WTC11 (cell line): ENCODE measurements around the gene PLEKHH2. TPM values are rescaled to one million over a fixed set of nuclear protein-coding genes. Genes with fewer than 3 reads are reported as not detected.

Experiments
- ATAC-seq: fragments of 200-7000 bp; cut with Tn5 transposase; 2 replicates; pipeline ENCODE4 v1.10.0; 2021; ENCODE audit warnings: mild to moderate bottlenecking, moderate library complexity
- CTCF ChIA-PET: fragments of 300-600 bp; sonication (Branson Sonifier 250); formaldehyde crosslinking; loops from one replicate; lab custom pipeline; 2021; ENCODE audit warnings: antibody characterized with exemption; lab: Charles Lee
- POLR2A ChIA-PET: fragments of 350-600 bp; sonication (Branson Sonifier 250); formaldehyde crosslinking; loops from one replicate; lab custom pipeline; 2021; ENCODE audit warnings: antibody characterized with exemption; lab: Charles Lee
- DNase-seq: peaks from one replicate; pipeline ENCODE4 v3.0.0; 2021; ENCODE audit warnings: low spot score
- H3K27ac Mint-ChIP-seq: 2 replicates; pipeline ENCODE4 v1.8.0; 2021; ENCODE audit warnings: mixed read lengths
- H3K27me3 Mint-ChIP-seq: 2 replicates; pipeline ENCODE4 v1.8.0; 2021; ENCODE audit warnings: low read depth, mild to moderate bottlenecking, moderate library complexity, mixed read lengths
- H3K36me3 Mint-ChIP-seq: 2 replicates; pipeline ENCODE4 v1.8.0; 2021; ENCODE audit warnings: mixed read lengths
- H3K4me1 Mint-ChIP-seq: 2 replicates; pipeline ENCODE4 v1.8.0; 2022; ENCODE audit warnings: mixed read lengths
- H3K4me3 Mint-ChIP-seq: 2 replicates; pipeline ENCODE4 v1.8.0; 2021; ENCODE audit warnings: mild to moderate bottlenecking, moderate library complexity, mixed read lengths
- H3K9me3 Mint-ChIP-seq: 2 replicates; pipeline ENCODE4 v1.8.0; 2021; ENCODE audit warnings: mixed read lengths
- AFF4 ChIP-seq: sonication (generic); formaldehyde crosslinking; IDR thresholded peaks from 2 replicates; pipeline ENCODE4 v1.8.1; 2023; ENCODE audit warnings: mild to moderate bottlenecking, missing genetic modification reagents, borderline replicate concordance
- AR ChIP-seq: fragments of 250-450 bp; sonication (Bioruptor Pico); IDR thresholded peaks from 2 replicates; pipeline ENCODE4 v1.9.0; 2021; ENCODE audit warnings: mild to moderate bottlenecking
- ARID4B ChIP-seq: sonication (generic); formaldehyde crosslinking; IDR thresholded peaks from 2 replicates; pipeline ENCODE4 v1.8.0; 2023; ENCODE audit warnings: missing genetic modification reagents, mild to moderate bottlenecking, borderline replicate concordance
- E2F4 ChIP-seq: sonication (generic); formaldehyde crosslinking; IDR thresholded peaks from 2 replicates; pipeline ENCODE4 v1.8.1; 2022; ENCODE audit warnings: low read depth, mild to moderate bottlenecking, moderate library complexity, missing genetic modification reagents, borderline replicate concordance
- E2F5 ChIP-seq: sonication (generic); formaldehyde crosslinking; IDR thresholded peaks from 2 replicates; pipeline ENCODE4 v1.8.1; 2022; ENCODE audit warnings: mild to moderate bottlenecking, moderate library complexity, missing genetic modification reagents
- ELF4 ChIP-seq: sonication (generic); formaldehyde crosslinking; IDR thresholded peaks from 2 replicates; pipeline ENCODE4 v1.8.1; 2022; ENCODE audit warnings: low read depth, mild to moderate bottlenecking, moderate library complexity, missing genetic modification reagents
- GABPB1 ChIP-seq: sonication (generic); formaldehyde crosslinking; IDR thresholded peaks from 2 replicates; pipeline ENCODE4 v1.8.1; 2023; ENCODE audit warnings: mild to moderate bottlenecking, missing genetic modification reagents
- JAZF1 ChIP-seq: fragments of 250-450 bp; sonication (Bioruptor Pico); IDR thresholded peaks from 2 replicates; pipeline ENCODE4 v1.9.0; 2021; ENCODE audit warnings: moderate library complexity, mild to moderate bottlenecking, inconsistent platforms
- MLX ChIP-seq: sonication (generic); formaldehyde crosslinking; IDR thresholded peaks from 2 replicates; pipeline ENCODE4 v1.8.1; 2023; ENCODE audit warnings: mild to moderate bottlenecking, missing genetic modification reagents, moderate library complexity
- MXD4 ChIP-seq: fragments of 250-450 bp; sonication (Bioruptor Pico); IDR thresholded peaks from 2 replicates; pipeline ENCODE4 v1.8.0; 2021; ENCODE audit warnings: mild to moderate bottlenecking, moderate library complexity, borderline replicate concordance
- NR2C2 ChIP-seq: sonication (generic); formaldehyde crosslinking; IDR thresholded peaks from 2 replicates; pipeline ENCODE4 v1.8.0; 2022; ENCODE audit warnings: mild to moderate bottlenecking, missing genetic modification reagents
- OVOL2 ChIP-seq: fragments of 250-450 bp; sonication (Bioruptor Pico); IDR thresholded peaks from 2 replicates; pipeline ENCODE4 v1.9.0; 2021; ENCODE audit warnings: mild to moderate bottlenecking, borderline replicate concordance
- PREB ChIP-seq: sonication (generic); formaldehyde crosslinking; IDR thresholded peaks from 2 replicates; pipeline ENCODE4 v1.8.1; 2022; ENCODE audit warnings: mild to moderate bottlenecking, missing genetic modification reagents, moderate library complexity, borderline replicate concordance
- PRRX2 ChIP-seq: fragments of 250-450 bp; sonication (Bioruptor Pico); IDR thresholded peaks from 2 replicates; pipeline ENCODE4 v1.8.0; 2021; ENCODE audit warnings: mild to moderate bottlenecking
- ZNF121 ChIP-seq: sonication (generic); formaldehyde crosslinking; IDR thresholded peaks from 2 replicates; pipeline ENCODE4 v1.8.0; 2023; ENCODE audit warnings: missing genetic modification reagents
- ZNF138 ChIP-seq: sonication (generic); formaldehyde crosslinking; conservative IDR thresholded peaks from 2 replicates; pipeline ENCODE4 v1.8.1; 2022; ENCODE audit warnings: mild to moderate bottlenecking, moderate library complexity, missing genetic modification reagents
- ZNF232 ChIP-seq: sonication (generic); formaldehyde crosslinking; IDR thresholded peaks from 2 replicates; pipeline ENCODE4 v1.8.0; 2022; ENCODE audit warnings: mild to moderate bottlenecking, missing genetic modification reagents
- ZNF396 ChIP-seq: fragments of 250-450 bp; sonication (Bioruptor Pico); IDR thresholded peaks from 2 replicates; pipeline ENCODE4 v1.8.0; 2021; ENCODE audit warnings: mild to moderate bottlenecking, moderate library complexity, borderline replicate concordance
- total RNA-seq: library from RNA; stranded (reverse); gene quantifications from 3 replicates; pipeline ENCODE4 v1.2.3, GENCODE V29; 2021

PLEKHH2 gene
- total RNA-seq, 1 experiment from 2014 or later, result 5.8 TPM

GRCh38 chr2:43812006-43812405, 174.9 kb downstream of the PLEKHH2 start:
- ChIA-PET CTCF (no interaction called here), POLR2A (no interaction called here)
- no peak overlapping the region for H3K27ac Mint-ChIP-seq
- H3K4me3 Mint-ChIP-seq, result no peak overlapping the region
- H3K36me3 Mint-ChIP-seq, result no peaks in the 10 kb centered on the region
- no peaks in the 10 kb centered on the region for H3K27me3 Mint-ChIP-seq
- DNase-seq (no peak), ATAC-seq (no peak)
- no peak for TF ChIP-seq NR2C2 (CRISPR knock-in tag)
- TF ChIP-seq ELF4, result no peak
- no peaks in the 10 kb centered on the region; the same call in 1 of the 2 replicates for H3K9me3 Mint-ChIP-seq
- H3K4me1 Mint-ChIP-seq, result no peaks in the 10 kb centered on the region

- no peak for ATAC-seq
- CTCF ChIA-PET, result no interaction called here
- Mint-ChIP-seq H3K4me1 (no peaks in the 10 kb centered on the region), H3K9me3 (no peaks in the 10 kb centered on the region; the same call in 1 of the 2 replicates), H3K27me3 (no peaks in the 10 kb centered on the region), H3K4me3 (no peak overlapping the region), H3K27ac (no peak overlapping the region), H3K36me3 (no peaks in the 10 kb centered on the region)
- TF ChIP-seq E2F4 (no peak), ARID4B (no peak), MXD4 (CRISPR knock-in tag) (no peak), ZNF121 (CRISPR knock-in tag) (no peak), OVOL2 (no peak), JAZF1 (no peak), MLX (CRISPR knock-in tag) (no peak), AFF4 (CRISPR knock-in tag) (no peak), ZNF396 (CRISPR knock-in tag) (no peak), GABPB1 (CRISPR knock-in tag) (no peak), ZNF232 (CRISPR knock-in tag) (no peak)
- POLR2A ChIA-PET, result no interaction called here
- DNase-seq, result no peak
These were observed 175.9 kb downstream of the PLEKHH2 start for GRCh38 chr2:43812947-43813346.

GRCh38 chr2:43814711-43815110, 177.7 kb downstream of the PLEKHH2 start:
- Mint-ChIP-seq H3K9me3 (no peaks in the 10 kb centered on the region; the same call in 1 of the 2 replicates), H3K4me1 (no peaks in the 10 kb centered on the region), H3K27me3 (no peaks in the 10 kb centered on the region), H3K27ac (no peak overlapping the region), H3K4me3 (no peak overlapping the region), H3K36me3 (no peaks in the 10 kb centered on the region)
- ChIA-PET POLR2A (no interaction called here), CTCF (no interaction called here)
- DNase-seq, result no peak
- no peak for ATAC-seq
- TF ChIP-seq E2F5 (CRISPR knock-in tag) (no peak), ZNF138 (CRISPR knock-in tag) (no peak), PRRX2 (CRISPR knock-in tag) (no peak), PREB (CRISPR knock-in tag) (no peak), AR (CRISPR knock-in tag) (no peak)
